ENCODE measurements around the gene PRR5L. TPM values are rescaled to one million over a fixed set of nuclear protein-coding genes. Genes with fewer than 3 reads are reported as not detected.

Gene PRR5L
- total RNA-seq, 2 experiments from 2014 or later = 3.4 to 4.5 TPM

- ChIA-PET POLR2A (no interaction called here), CTCF (interaction anchor here (0.7 to 4.4 kb wide), 7 partner anchors 8 to 645 kb away, joined by 3 to 22 read pairs (median 5); no protein-coding TSS in a partner anchor)
- H3K9me3 Mint-ChIP-seq (ENCODE audit: insufficient read depth) = no peaks in the 10 kb centered on the region
- no peak overlapping the region for H3K4me3 Mint-ChIP-seq
- H3K36me3 Mint-ChIP-seq (ENCODE audit: low read depth) = no peaks in the 10 kb centered on the region
- ATAC-seq (no peak), DNase-seq (no peak)
- no peaks in the 10 kb centered on the region for H3K27me3 Mint-ChIP-seq (ENCODE audit: low read depth)
- H3K4me1 Mint-ChIP-seq (ENCODE audit: low read depth) = no peaks in the 10 kb centered on the region
- no peak overlapping the region for H3K27ac Mint-ChIP-seq
Observed at GRCh38 chr11:36264973-36265344, 31.1 kb upstream of the PRR5L start.

DNA sequence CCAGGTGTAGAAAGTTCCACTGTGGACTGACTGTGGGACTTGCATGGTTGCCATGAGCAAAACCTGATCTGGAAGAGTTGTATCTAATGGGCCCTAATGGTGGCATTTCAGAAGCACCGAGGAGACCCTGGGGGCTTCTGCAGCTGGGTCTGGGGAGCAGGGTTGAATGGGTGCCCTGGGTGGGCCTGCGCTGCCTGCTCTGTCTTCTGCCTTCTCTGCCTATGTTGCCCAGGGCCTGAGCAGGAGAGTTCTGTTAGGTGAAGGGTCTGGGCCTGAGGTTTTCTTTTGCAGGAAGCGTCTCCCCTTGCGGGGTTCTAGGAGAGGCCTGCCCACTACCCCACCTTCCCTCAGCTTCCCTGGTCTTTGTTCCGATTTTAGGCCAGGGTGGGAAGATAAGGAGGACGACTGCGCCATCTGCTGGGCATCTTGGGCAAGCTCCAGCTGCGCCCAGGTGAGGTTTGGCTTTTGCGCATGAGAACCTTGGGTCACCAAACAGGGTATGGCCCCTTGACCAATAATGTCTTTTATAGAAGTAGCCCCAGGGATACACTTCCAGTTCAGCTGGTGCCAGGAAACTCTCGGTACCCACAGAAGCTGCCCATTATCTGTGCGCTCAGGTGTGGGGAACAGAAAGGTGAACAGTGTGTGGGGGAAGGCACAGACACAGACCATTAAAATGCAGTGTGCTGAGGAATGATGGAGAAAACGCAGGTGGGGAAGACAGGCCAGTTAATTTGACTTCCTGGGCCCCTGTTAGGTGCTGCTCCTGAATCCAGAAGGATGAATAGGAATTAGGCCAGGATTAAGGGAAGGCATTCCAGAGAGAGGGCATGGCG is 30.1 kb upstream of the PRR5L start:
- Mint-ChIP-seq H3K27ac (no peak overlapping the region), H3K27me3 (ENCODE audit: low read depth) (no peaks in the 10 kb centered on the region), H3K9me3 (ENCODE audit: insufficient read depth) (no peaks in the 10 kb centered on the region), H3K36me3 (ENCODE audit: low read depth) (no peaks in the 10 kb centered on the region), H3K4me1 (ENCODE audit: low read depth) (no peaks in the 10 kb centered on the region), H3K4me3 (no peak overlapping the region)
- ATAC-seq (peak; percentile 74), DNase-seq (peak; percentile 63)
- ChIA-PET POLR2A (no interaction called here), CTCF (interaction anchor here (0.7 to 4.4 kb wide), 21 partner anchors 9 to 720 kb away, joined by 3 to 22 read pairs (median 4); partner anchors contain the start of gene COMMD9)

DNA sequence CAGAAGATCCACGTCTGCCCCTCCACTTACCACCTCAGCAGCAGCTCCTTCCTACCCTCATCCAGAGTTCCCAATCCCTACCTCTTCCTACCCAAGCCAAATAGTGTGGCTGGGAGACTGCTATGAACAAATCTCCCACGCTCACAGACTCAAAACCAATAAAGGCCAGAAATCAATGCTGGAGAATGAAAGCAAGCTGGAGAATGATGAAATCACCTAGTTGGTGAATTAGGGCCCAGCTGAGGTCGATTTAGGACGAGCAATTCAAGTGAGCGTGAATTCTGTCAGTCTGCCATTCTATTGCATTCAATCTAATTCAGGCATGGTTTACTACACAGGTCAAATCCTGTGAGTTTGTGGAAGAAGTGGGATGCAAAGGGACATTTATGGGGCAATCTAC is 29.3 kb upstream of the PRR5L start:
- peaks cover 1% of the 10 kb centered on the region for H3K4me1 Mint-ChIP-seq (ENCODE audit: low read depth)
- H3K4me3 Mint-ChIP-seq = no peak overlapping the region
- ChIA-PET POLR2A (no interaction called here), CTCF (interaction anchor here (0.9 to 4.4 kb wide), 16 partner anchors 10 to 651 kb away, joined by 3 to 22 read pairs (median 4); partner anchors contain the start of gene COMMD9)
- ATAC-seq (no peak), DNase-seq (no peak)
- H3K36me3 Mint-ChIP-seq (ENCODE audit: low read depth) = no peaks in the 10 kb centered on the region
- no peaks in the 10 kb centered on the region for H3K27me3 Mint-ChIP-seq (ENCODE audit: low read depth)
- H3K27ac Mint-ChIP-seq = no peak overlapping the region
- no peaks in the 10 kb centered on the region for H3K9me3 Mint-ChIP-seq (ENCODE audit: insufficient read depth)

GRCh38 chr11:36268337-36268985 is 27.6 kb upstream of the PRR5L start:
- ChIA-PET POLR2A (no interaction called here), CTCF (interaction anchor here (1.0 to 4.4 kb wide), 6 partner anchors 12 to 446 kb away, joined by 3 to 22 read pairs (median 12); no protein-coding TSS in a partner anchor)
- Mint-ChIP-seq H3K9me3 (ENCODE audit: insufficient read depth) (no peaks in the 10 kb centered on the region), H3K36me3 (ENCODE audit: low read depth) (peaks cover 10% of the 10 kb centered on the region), H3K4me3 (no peak overlapping the region), H3K27me3 (ENCODE audit: low read depth) (no peaks in the 10 kb centered on the region), H3K4me1 (ENCODE audit: low read depth) (peaks cover 4% of the 10 kb centered on the region), H3K27ac (no peak overlapping the region)
- ATAC-seq = no peak
- DNase-seq = no peak

DNA sequence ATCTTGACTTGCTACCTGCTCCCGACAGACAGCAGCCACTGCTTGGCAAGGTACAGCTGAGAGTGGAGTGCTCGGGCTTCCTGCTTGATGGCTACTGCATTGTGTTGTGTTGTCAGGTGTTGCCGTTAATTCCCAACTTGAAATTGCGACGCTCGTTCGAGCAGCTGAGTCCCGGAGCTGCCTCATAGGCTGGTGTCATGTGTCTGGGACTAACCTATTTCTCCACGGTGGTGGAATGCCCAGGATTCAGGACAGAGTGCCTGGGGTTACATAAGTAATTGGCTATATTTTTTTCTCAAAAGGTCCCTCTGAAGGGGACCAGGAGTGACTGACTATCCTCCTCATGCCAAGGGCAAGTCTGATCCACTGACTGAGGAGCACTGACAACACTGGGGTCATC is 25.4 kb upstream of the PRR5L start:
- Mint-ChIP-seq H3K4me1 (ENCODE audit: low read depth) (peaks cover 4% of the 10 kb centered on the region), H3K36me3 (ENCODE audit: low read depth) (peaks cover 13% of the 10 kb centered on the region), H3K4me3 (no peak overlapping the region), H3K27ac (no peak overlapping the region), H3K27me3 (ENCODE audit: low read depth) (no peaks in the 10 kb centered on the region), H3K9me3 (ENCODE audit: insufficient read depth) (no peaks in the 10 kb centered on the region)
- DNase-seq (no peak), ATAC-seq (no peak)
- POLR2A ChIA-PET = no interaction called here
- CTCF ChIA-PET = no interaction called here

GRCh38 chr11:36271794-36272407 is 24.2 kb upstream of the PRR5L start:
- H3K4me1 Mint-ChIP-seq (ENCODE audit: low read depth) = peaks cover 4% of the 10 kb centered on the region
- no peaks in the 10 kb centered on the region for H3K9me3 Mint-ChIP-seq (ENCODE audit: insufficient read depth)
- peaks cover 13% of the 10 kb centered on the region for H3K36me3 Mint-ChIP-seq (ENCODE audit: low read depth)
- POLR2A ChIA-PET = no interaction called here
- no peak for ATAC-seq
- no peak overlapping the region for H3K4me3 Mint-ChIP-seq
- no peak overlapping the region for H3K27ac Mint-ChIP-seq
- no peaks in the 10 kb centered on the region for H3K27me3 Mint-ChIP-seq (ENCODE audit: low read depth)
- CTCF ChIA-PET = no interaction called here
- DNase-seq = no peak

GRCh38 chr11:36273110-36273509 is 23.0 kb upstream of the PRR5L start:
- no peak for DNase-seq
- ChIA-PET POLR2A (interaction anchor here (1.1 kb wide), 1 partner anchor 16 kb away, joined by 3 read pairs; the partner anchor contains the start of gene COMMD9), CTCF (interaction anchor here (0.8 to 1.5 kb wide), 2 partner anchors 220 kb away, joined by 3 to 4 read pairs; no protein-coding TSS in a partner anchor)
- no peak overlapping the region for H3K27ac Mint-ChIP-seq
- peaks cover 13% of the 10 kb centered on the region for H3K36me3 Mint-ChIP-seq (ENCODE audit: low read depth)
- no peaks in the 10 kb centered on the region for H3K27me3 Mint-ChIP-seq (ENCODE audit: low read depth)
- H3K9me3 Mint-ChIP-seq (ENCODE audit: insufficient read depth) = no peaks in the 10 kb centered on the region
- H3K4me3 Mint-ChIP-seq = no peak overlapping the region
- ATAC-seq = no peak
- peaks cover 4% of the 10 kb centered on the region for H3K4me1 Mint-ChIP-seq (ENCODE audit: low read depth)

GRCh38 chr11:36274414-36274813 is 21.7 kb upstream of the PRR5L start:
- no peak overlapping the region for H3K27ac Mint-ChIP-seq
- POLR2A ChIA-PET = no interaction called here
- no peak for ATAC-seq
- CTCF ChIA-PET = interaction anchor here (0.8 to 1.5 kb wide), 3 partner anchors 204 to 472 kb away, joined by 3 to 4 read pairs (median 4); no protein-coding TSS in a partner anchor
- DNase-seq = no peak
- no peaks in the 10 kb centered on the region for H3K9me3 Mint-ChIP-seq (ENCODE audit: insufficient read depth)
- peaks cover 4% of the 10 kb centered on the region for H3K4me1 Mint-ChIP-seq (ENCODE audit: low read depth)
- H3K36me3 Mint-ChIP-seq (ENCODE audit: low read depth) = peaks cover 13% of the 10 kb centered on the region
- H3K27me3 Mint-ChIP-seq (ENCODE audit: low read depth) = no peaks in the 10 kb centered on the region
- H3K4me3 Mint-ChIP-seq = no peak overlapping the region

DNA sequence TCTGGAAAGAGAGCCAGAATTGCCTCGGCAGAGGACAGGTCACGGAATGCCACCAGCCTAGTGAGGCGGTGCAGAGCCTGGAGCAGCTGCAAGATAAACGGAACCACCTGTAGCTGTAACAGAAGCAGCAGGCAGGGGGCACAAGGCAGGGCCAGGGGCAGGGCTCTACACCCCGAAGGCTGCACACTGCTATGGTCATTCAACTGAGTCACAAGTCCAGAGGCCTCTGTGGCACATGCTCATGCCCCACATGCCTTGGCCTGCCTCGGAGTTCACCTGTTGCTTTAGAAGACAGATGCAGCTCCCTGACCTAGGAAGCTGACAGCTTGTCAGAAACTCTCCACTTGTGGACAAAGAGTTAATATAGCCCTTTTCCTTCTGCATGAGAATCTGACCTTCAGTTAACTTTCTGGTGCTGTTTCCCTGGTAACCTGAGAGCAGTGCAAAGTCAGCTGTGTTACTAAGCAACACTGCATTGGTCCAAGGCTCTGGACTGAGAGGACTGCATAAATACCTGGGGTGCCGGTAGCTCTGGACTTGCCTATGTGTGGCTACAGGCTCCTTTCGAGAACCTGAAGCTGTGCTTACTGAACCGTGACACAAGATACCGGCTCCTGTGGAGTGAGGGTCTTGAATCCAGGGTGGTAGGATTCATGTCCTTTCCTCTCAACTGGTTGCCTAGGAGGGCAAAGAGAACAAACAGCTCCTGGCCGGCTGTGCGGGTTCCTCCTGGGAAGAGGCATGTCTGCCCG is 17.4 kb upstream of the PRR5L start:
- ChIA-PET CTCF (interaction anchor here (3.5 kb wide), 1 partner anchor 12 kb away, joined by 18 read pairs; no protein-coding TSS in a partner anchor), POLR2A (no interaction called here)
- H3K4me1 Mint-ChIP-seq (ENCODE audit: low read depth) = no peaks in the 10 kb centered on the region
- H3K9me3 Mint-ChIP-seq (ENCODE audit: insufficient read depth) = no peaks in the 10 kb centered on the region
- DNase-seq (no peak), ATAC-seq (no peak)
- no peak overlapping the region for H3K4me3 Mint-ChIP-seq
- peaks cover 1% of the 10 kb centered on the region for H3K36me3 Mint-ChIP-seq (ENCODE audit: low read depth)
- no peaks in the 10 kb centered on the region for H3K27me3 Mint-ChIP-seq (ENCODE audit: low read depth)
- no peak overlapping the region for H3K27ac Mint-ChIP-seq

GRCh38 chr11:36280531-36280930 is 15.6 kb upstream of the PRR5L start:
- DNase-seq = no peak
- no peaks in the 10 kb centered on the region for H3K27me3 Mint-ChIP-seq (ENCODE audit: low read depth)
- ChIA-PET CTCF (interaction anchor here (1.8 to 3.5 kb wide), 2 partner anchors 12 to 13 kb away, joined by 5 to 18 read pairs; no protein-coding TSS in a partner anchor), POLR2A (no interaction called here)
- H3K36me3 Mint-ChIP-seq (ENCODE audit: low read depth) = no peaks in the 10 kb centered on the region
- peaks cover 7% of the 10 kb centered on the region for H3K4me1 Mint-ChIP-seq (ENCODE audit: low read depth)
- H3K27ac Mint-ChIP-seq = no peak overlapping the region
- ATAC-seq = no peak
- H3K9me3 Mint-ChIP-seq (ENCODE audit: insufficient read depth) = no peaks in the 10 kb centered on the region
- H3K4me3 Mint-ChIP-seq = no peak overlapping the region

DNA sequence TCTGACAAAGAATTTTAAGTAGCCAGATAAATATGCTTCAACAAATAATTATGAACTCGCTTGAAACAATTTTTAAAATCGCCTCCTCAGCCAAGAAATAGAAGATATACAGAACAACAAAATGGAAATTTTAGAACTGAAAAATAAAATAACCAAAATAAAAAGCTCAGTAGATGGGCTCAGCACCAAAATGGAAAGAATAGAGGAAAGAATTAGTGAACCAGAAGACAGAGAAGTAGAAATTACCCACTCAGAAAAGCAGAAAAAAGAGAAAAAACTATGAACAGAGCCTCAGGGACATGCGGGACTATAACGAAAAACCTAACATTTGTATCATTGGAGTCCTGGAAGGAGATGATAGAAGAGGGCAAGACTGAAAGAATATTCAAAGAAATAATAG is 14.2 kb upstream of the PRR5L start:
- POLR2A ChIA-PET = interaction anchor here (0.7 kb wide), 1 partner anchor 742 kb away, joined by 3 read pairs; no protein-coding TSS in a partner anchor
- ATAC-seq = no peak

More for the DNA sequence above, 14.2 kb upstream of the PRR5L start:
- Mint-ChIP-seq H3K9me3 (ENCODE audit: insufficient read depth) (no peaks in the 10 kb centered on the region), H3K27me3 (ENCODE audit: low read depth) (no peaks in the 10 kb centered on the region), H3K4me1 (ENCODE audit: low read depth) (peaks cover 7% of the 10 kb centered on the region), H3K27ac (no peak overlapping the region), H3K4me3 (no peak overlapping the region), H3K36me3 (ENCODE audit: low read depth) (no peaks in the 10 kb centered on the region)
- DNase-seq = no peak
- CTCF ChIA-PET = interaction anchor here (1.8 to 3.5 kb wide), 2 partner anchors 10 to 15 kb away, joined by 5 to 18 read pairs; no protein-coding TSS in a partner anchor
